Mesenchymal stem cell (in vitro differentiated cells and primary cell): ENCODE measurements around the gene TTC32.

Experiments used
- DNase-seq: peaks from one replicate; pipeline ENCODE4 v3.0.0-alpha.2; 2013
- H2AFZ ChIP-seq: one replicate; pipeline ENCODE4 v1.6.1; 2013; ENCODE audit warnings: low read depth, mild to moderate bottlenecking, control low read depth, inconsistent platforms, low read length, moderate library complexity
- H2AK5ac ChIP-seq: 2 replicates; pipeline ENCODE4 v1.6.1; 2013; ENCODE audit warnings: low read length, moderate library complexity, mild to moderate bottlenecking, inconsistent platforms; ENCODE audit not compliant: severe bottlenecking
- H2BK120ac ChIP-seq: one replicate; pipeline ENCODE4 v1.6.1; 2013; ENCODE audit warnings: low read depth, mild to moderate bottlenecking, inconsistent platforms, low read length, moderate library complexity
- H2BK12ac ChIP-seq, 2 experiments: one replicate each; pipeline ENCODE4 v1.6.1; 2013; ENCODE audit warnings: inconsistent platforms in 2 of 2, low read length in 2 of 2, mild to moderate bottlenecking in 2 of 2, moderate library complexity in 2 of 2, control low read depth in 1 of 2
- H2BK15ac ChIP-seq: one replicate; pipeline ENCODE4 v1.6.1; 2013; ENCODE audit warnings: mild to moderate bottlenecking, low read depth, inconsistent platforms; ENCODE audit not compliant: poor library complexity, severe bottlenecking
- H2BK5ac ChIP-seq: 2 replicates; pipeline ENCODE4 v1.6.1; 2013; ENCODE audit warnings: low read depth, mild to moderate bottlenecking, low read length, control low read depth, inconsistent platforms; ENCODE audit not compliant: poor library complexity, severe bottlenecking
- H3K14ac ChIP-seq, 2 experiments: one replicate each; pipeline ENCODE4 v1.6.1; 2013; ENCODE audit warnings: inconsistent platforms in 2 of 2, low read length in 2 of 2, control low read depth in 1 of 2, mild to moderate bottlenecking in 1 of 2, moderate library complexity in 1 of 2
- H3K18ac ChIP-seq, 2 experiments: one replicate each; pipeline ENCODE4 v1.6.1; 2013; ENCODE audit warnings: inconsistent platforms in 2 of 2, low read length in 2 of 2, control low read depth in 1 of 2, low read depth in 1 of 2, mild to moderate bottlenecking in 1 of 2
- H3K23ac ChIP-seq, 2 experiments: one replicate each; pipeline ENCODE4 v1.6.1; 2013; ENCODE audit warnings: inconsistent platforms in 2 of 2, low read length in 2 of 2, mild to moderate bottlenecking in 2 of 2, moderate library complexity in 2 of 2, control low read depth in 1 of 2
- H3K27ac ChIP-seq: 2 replicates; pipeline ENCODE4 v1.5.1; 2013; ENCODE audit warnings: mild to moderate bottlenecking, moderate library complexity, low read length, control low read depth, inconsistent platforms; ENCODE audit not compliant: poor library complexity, severe bottlenecking
- H3K27me3 ChIP-seq, 2 experiments: 2 replicates each; pipeline versions ENCODE4 v1.6.1 to v1.7.0; 2013; ENCODE audit warnings: low read length in 2 of 2, mild to moderate bottlenecking in 2 of 2, moderate library complexity in 2 of 2, control low read depth in 1 of 2, inconsistent platforms in 1 of 2; ENCODE audit not compliant: control insufficient read depth in 1 of 2, insufficient read depth in 1 of 2
- H3K36me3 ChIP-seq, 2 experiments: 2 replicates each; pipeline versions ENCODE4 v1.6.1 to v1.7.0; 2013; ENCODE audit warnings: low read length in 2 of 2, control low read depth in 1 of 2, inconsistent platforms in 1 of 2, low read depth in 1 of 2, mild to moderate bottlenecking in 1 of 2; ENCODE audit not compliant: insufficient read depth in 2 of 2, control insufficient read depth in 1 of 2
- H3K4ac ChIP-seq, 2 experiments: one replicate each; pipeline ENCODE4 v1.6.1; 2013; ENCODE audit warnings: inconsistent platforms in 2 of 2, low read length in 2 of 2, mild to moderate bottlenecking in 2 of 2, moderate library complexity in 2 of 2, control low read depth in 1 of 2, low read depth in 1 of 2
- H3K4me1 ChIP-seq: 2 replicates; pipeline ENCODE4 v1.6.1; 2013; ENCODE audit warnings: low read depth, low read length, control low read depth; ENCODE audit not compliant: control insufficient read depth, insufficient read depth
- H3K4me2 ChIP-seq: 2 replicates; pipeline ENCODE4 v1.6.1; 2013; ENCODE audit warnings: low read length, mild to moderate bottlenecking, inconsistent platforms; ENCODE audit not compliant: poor library complexity, severe bottlenecking
- H3K4me3 ChIP-seq, 2 experiments: 2 replicates each; pipeline versions ENCODE4 v1.5.1 to v1.7.0; 2013; ENCODE audit warnings: low read length in 2 of 2, mild to moderate bottlenecking in 2 of 2, control low read depth in 1 of 2, low read depth in 1 of 2; ENCODE audit not compliant: insufficient read depth in 1 of 2
- H3K79me1 ChIP-seq: replicated peaks from 2 replicates; pipeline ENCODE4 v1.6.1; 2013; ENCODE audit warnings: mild to moderate bottlenecking, control low read depth, low read length, inconsistent platforms; ENCODE audit not compliant: poor library complexity, severe bottlenecking
- H3K9ac ChIP-seq: 2 replicates; pipeline ENCODE4 v1.7.0; 2013; ENCODE audit warnings: mild to moderate bottlenecking, low read length, moderate library complexity
- H3K9me3 ChIP-seq: 2 replicates; pipeline ENCODE4 v1.7.0; 2013; ENCODE audit warnings: mild to moderate bottlenecking, low read length; ENCODE audit not compliant: control insufficient read depth
- H4K8ac ChIP-seq: one replicate; pipeline ENCODE4 v1.6.1; 2013; ENCODE audit warnings: inconsistent platforms, mild to moderate bottlenecking, low read length, moderate library complexity
- H4K91ac ChIP-seq: one replicate; pipeline ENCODE4 v1.6.1; 2013; ENCODE audit warnings: mild to moderate bottlenecking, low read length, inconsistent platforms
- WGBS: methylation state at CpG from one replicate; pipeline ENCODE4 v1.1.7; 2013; ENCODE audit warnings: mixed read lengths; 5-methylcytosine and 5-hydroxymethylcytosine counted together

The TTC32 gene

GRCh38 chr2:19890104-19890503 lies 11.7 kb downstream of the TTC32 start:
- Histone ChIP-seq H3K4me1 (peaks cover 2% of the 10 kb centered on the region), H3K4me2 (no peak overlapping the region), H3K18ac (no peak overlapping the region), H3K27me3 (no peaks in the 10 kb centered on the region), H3K4me3 (no peak overlapping the region), H3K79me1 (peaks cover 8% of the 10 kb centered on the region), H2BK5ac (no peak overlapping the region), H3K4ac (no peak overlapping the region), H2BK12ac (no peak overlapping the region), H4K8ac (no peak overlapping the region), H3K9ac (no peak overlapping the region), H3K14ac (no peak overlapping the region), H3K27ac (no peak overlapping the region), H4K91ac (no peak overlapping the region), H2AFZ (no peak overlapping the region), H2BK120ac (no peak overlapping the region), H2AK5ac (no peak overlapping the region), H2BK15ac (no peak overlapping the region), H3K9me3 (no peaks in the 10 kb centered on the region), H3K36me3 (no peaks in the 10 kb centered on the region), H3K23ac (no peak overlapping the region)
- WGBS, result 82% methylated on average over 2 of the region's 3 CpGs
- DNase-seq, result no peak

- Histone ChIP-seq H3K4me2 (no peak overlapping the region), H3K36me3 (no peaks in the 10 kb centered on the region), H2BK15ac (no peak overlapping the region), H3K4ac (no peak overlapping the region), H2BK12ac (no peak overlapping the region), H2AFZ (no peak overlapping the region), H4K8ac (no peak overlapping the region), H2BK5ac (no peak overlapping the region), H2AK5ac (no peak overlapping the region), H4K91ac (no peak overlapping the region), H3K79me1 (peaks cover 7% of the 10 kb centered on the region), H3K27ac (no peak overlapping the region), H2BK120ac (no peak overlapping the region), H3K9me3 (no peaks in the 10 kb centered on the region), H3K4me1 (peaks cover 2% of the 10 kb centered on the region), H3K9ac (no peak overlapping the region), H3K27me3 (no peaks in the 10 kb centered on the region), H3K4me3 (no peak overlapping the region), H3K18ac (no peak overlapping the region), H3K14ac (no peak overlapping the region), H3K23ac (no peak overlapping the region)
- no peak for DNase-seq
- 95% methylated on average over 4 of the region's 4 CpGs for WGBS
Measured at GRCh38 chr2:19888831-19889230, 13.0 kb downstream of the TTC32 start.

GRCh38 chr2:19887510-19887909 lies 14.3 kb downstream of the TTC32 start:
- H3K14ac ChIP-seq, result no peak overlapping the region
- no peak for DNase-seq
- no peak overlapping the region for H3K4me3 ChIP-seq
- no peak overlapping the region for H2BK120ac ChIP-seq
- H3K18ac ChIP-seq, result no peak overlapping the region
- no peak overlapping the region for H3K9ac ChIP-seq
- no peak overlapping the region for H3K4me2 ChIP-seq
- H3K4ac ChIP-seq, result no peak overlapping the region
- H3K9me3 ChIP-seq, result no peaks in the 10 kb centered on the region
- no peak overlapping the region for H2BK15ac ChIP-seq
- 97% methylated on average over 7 of the region's 7 CpGs for WGBS
- H3K4me1 ChIP-seq, result peaks cover 2% of the 10 kb centered on the region
- no peak overlapping the region for H2AK5ac ChIP-seq
- H4K8ac ChIP-seq, result no peak overlapping the region
- no peak overlapping the region for H2BK12ac ChIP-seq
- H3K27ac ChIP-seq, result no peak overlapping the region
- no peak overlapping the region for H3K23ac ChIP-seq
- H3K27me3 ChIP-seq, result no peaks in the 10 kb centered on the region
- H3K79me1 ChIP-seq, result peaks cover 6% of the 10 kb centered on the region
- H2BK5ac ChIP-seq, result no peak overlapping the region
- H2AFZ ChIP-seq, result no peak overlapping the region
- no peak overlapping the region for H4K91ac ChIP-seq
- H3K36me3 ChIP-seq, result no peaks in the 10 kb centered on the region

GRCh38 chr2:19886261-19886660 lies 15.5 kb downstream of the TTC32 start:
- Histone ChIP-seq H2AK5ac (no peak overlapping the region), H3K79me1 (peaks cover 3% of the 10 kb centered on the region), H4K8ac (no peak overlapping the region), H3K36me3 (no peaks in the 10 kb centered on the region), H2BK120ac (no peak overlapping the region), H4K91ac (no peak overlapping the region), H2BK12ac (no peak overlapping the region), H3K9me3 (no peaks in the 10 kb centered on the region), H3K4ac (no peak overlapping the region), H3K23ac (no peak overlapping the region), H3K14ac (no peak overlapping the region), H3K9ac (no peak overlapping the region), H2BK5ac (no peak overlapping the region), H3K27ac (no peak overlapping the region), H3K27me3 (no peaks in the 10 kb centered on the region), H2BK15ac (no peak overlapping the region), H3K4me1 (peaks cover 2% of the 10 kb centered on the region), H2AFZ (no peak overlapping the region), H3K4me2 (no peak overlapping the region), H3K18ac (no peak overlapping the region), H3K4me3 (no peak overlapping the region)
- DNase-seq, result no peak
- 72% methylated on average over 11 of the region's 11 CpGs for WGBS
